OCI-LY7 (cell line): ENCODE measurements around the gene DDIAS. TPM values are rescaled to one million over a fixed set of nuclear protein-coding genes. Genes with fewer than 3 reads are reported as not detected.
A peak's percentile ranks its signal among the peaks of the same experiment; 100 is the strongest.

Experiments
- BruUV-seq: library from RNA; stranded (reverse); fragments of 400-500 nt; replicated peaks from 2 replicates; lab custom pipeline; 2021; lab: Mats Ljungman, UMichigan
- CTCF ChIA-PET: fragments of 300-600 bp; sonication (Branson Sonifier 250); formaldehyde crosslinking; loops from one replicate; lab custom pipeline; 2022; ENCODE audit warnings: antibody characterized with exemption; ENCODE audit not compliant: unreplicated experiment; lab: Charles Lee
- POLR2A ChIA-PET: fragments of 300-600 bp; sonication (Branson Sonifier 250); formaldehyde crosslinking; loops from one replicate; lab custom pipeline; 2022; ENCODE audit warnings: antibody characterized with exemption; lab: Charles Lee
- DNase-seq: peaks from one replicate; pipeline ENCODE4 v3.0.0-alpha.2; 2015; ENCODE audit warnings: low spot score
- H2AFZ ChIP-seq: fragments of 200-600 bp; sonication (generic), shearing (Covaris generic); 2 replicates; pipeline ENCODE4 v1.6.1; 2014; ENCODE audit warnings: mild to moderate bottlenecking, antibody characterized with exemption, low read length, moderate library complexity
- H3K27ac ChIP-seq: fragments of 200-600 bp; sonication (generic); 2 replicates; pipeline ENCODE4 v1.5.1; 2014; ENCODE audit warnings: mixed run types, low read depth, mild to moderate bottlenecking, moderate library complexity, low read length, inconsistent platforms; ENCODE audit not compliant: poor library complexity, severe bottlenecking
- H3K36me3 ChIP-seq: fragments of 200-600 bp; sonication (generic); 2 replicates; pipeline ENCODE4 v1.6.1; 2014; ENCODE audit warnings: mild to moderate bottlenecking, antibody characterized with exemption, low read length, moderate library complexity, mixed read lengths; ENCODE audit not compliant: insufficient read depth
- H3K4me1 ChIP-seq: fragments of 200-600 bp; sonication (generic); 2 replicates; pipeline ENCODE4 v1.5.1; 2014; ENCODE audit warnings: mild to moderate bottlenecking, low read length; ENCODE audit not compliant: insufficient read depth, poor library complexity, severe bottlenecking
- H3K4me2 ChIP-seq: fragments of 200-600 bp; sonication (generic); 2 replicates; pipeline ENCODE4 v1.6.1; 2014; ENCODE audit warnings: mild to moderate bottlenecking, low read length
- H3K4me3 ChIP-seq: fragments of 200-600 bp; sonication (generic); 2 replicates; pipeline ENCODE4 v1.5.1; 2014; ENCODE audit warnings: mild to moderate bottlenecking, low read depth, low read length; ENCODE audit not compliant: poor library complexity, severe bottlenecking
- H3K79me2 ChIP-seq: fragments of 200-600 bp; sonication (generic); 2 replicates; pipeline ENCODE4 v1.6.1; 2016; ENCODE audit warnings: low read depth, mild to moderate bottlenecking, low read length, moderate library complexity, mixed read lengths; ENCODE audit not compliant: insufficient read depth
- H3K9me2 ChIP-seq: fragments of 200-600 bp; sonication (generic); 2 replicates; pipeline ENCODE4 v1.6.1; 2016; ENCODE audit warnings: mild to moderate bottlenecking, low read length, mixed read lengths; ENCODE audit not compliant: insufficient read depth
- H3K9me3 ChIP-seq: fragments of 200-600 bp; sonication (generic); 2 replicates; pipeline ENCODE4 v1.6.1; 2014; ENCODE audit warnings: mild to moderate bottlenecking, mixed run types, low read length, mixed read lengths
- H4K20me1 ChIP-seq: fragments of 200-600 bp; sonication (generic); 2 replicates; pipeline ENCODE4 v1.6.1; 2014; ENCODE audit warnings: mild to moderate bottlenecking, antibody characterized with exemption, low read length, moderate library complexity, mixed read lengths; ENCODE audit not compliant: insufficient read depth
- CTCF ChIP-seq: fragments of 200-600 bp; sonication (generic); conservative IDR thresholded peaks from 2 replicates; pipeline ENCODE4 v1.5.1; 2014; ENCODE audit warnings: mild to moderate bottlenecking, antibody characterized with exemption, low read length, moderate library complexity, mixed read lengths
- EZH2phosphoT487 ChIP-seq: fragments of 200-600 bp; sonication (generic); IDR thresholded peaks from 2 replicates; pipeline ENCODE4 v1.6.1; 2018; ENCODE audit warnings: low read depth, borderline replicate concordance, mild to moderate bottlenecking, mixed run types, antibody characterized with exemption, low read length, moderate library complexity, mixed read lengths
- intact Hi-C: fragments of 100-400 bp; cut with micrococcal nuclease; formaldehyde crosslinking; loops from one replicate; pipeline ENCODE4 v1.10.0; 2022; ENCODE audit not compliant: unreplicated experiment
- total RNA-seq, 2 experiments: library from RNA; depleted of rRNA in 1 of 2; stranded (reverse); fragments of >200 nt in 1 of 2; shearing (Covaris generic) in 1 of 2; gene quantifications; 2 replicates each; pipeline ENCODE4 v1.2.3, GENCODE V29; 2014 to 2022

The DDIAS gene
- total RNA-seq, 2 experiments from 2014 or later: 16.7 to 23.1 TPM

GRCh38 chr11:82979824-82980223 is 78.3 kb downstream of the DDIAS start:
- TF ChIP-seq CTCF (no peak), EZH2phosphoT487 (no peak)

GRCh38 chr11:82980292-82980691 is 78.8 kb downstream of the DDIAS start:
- intact Hi-C loops: no loop called here
- Histone ChIP-seq H3K9me2 (no peaks in the 10 kb centered on the region), H3K9me3 (no peaks in the 10 kb centered on the region; the same call in 1 of the 2 replicates), H3K4me1 (peaks cover 49% of the 10 kb centered on the region), H4K20me1 (no peaks in the 10 kb centered on the region), H3K27ac (peak overlapping the region; percentile 4), H3K36me3 (peaks cover 80% of the 10 kb centered on the region), H2AFZ (no peak overlapping the region), H3K4me2 (no peak overlapping the region), H3K4me3 (no peak overlapping the region), H3K79me2 (peaks cover 17% of the 10 kb centered on the region; the same call in 1 of the 2 replicates)
- ChIA-PET CTCF (no interaction called here), POLR2A (interaction anchor here (0.6 to 1.1 kb wide), 4 partner anchors 16 to 79 kb away, joined by 3 read pairs; partner anchors contain the start of gene DDIAS)
- no peak for DNase-seq
- BruUV-seq: no TSS peak
- TF ChIP-seq CTCF: no peak
- TF ChIP-seq EZH2phosphoT487: no peak

More at GRCh38 chr11:82979824-82980223, 78.3 kb downstream of the DDIAS start:
- no TSS peak for BruUV-seq
- intact Hi-C loops: no loop called here
- Histone ChIP-seq H3K4me3 (no peak overlapping the region), H2AFZ (no peak overlapping the region), H3K27ac (peak overlapping the region; percentile 4), H3K9me3 (no peaks in the 10 kb centered on the region; the same call in 1 of the 2 replicates), H3K9me2 (no peaks in the 10 kb centered on the region), H3K79me2 (peaks cover 22% of the 10 kb centered on the region; the same call in 1 of the 2 replicates), H3K36me3 (peaks cover 77% of the 10 kb centered on the region), H3K4me1 (peaks cover 53% of the 10 kb centered on the region), H3K4me2 (no peak overlapping the region), H4K20me1 (no peaks in the 10 kb centered on the region)
- ChIA-PET CTCF (no interaction called here), POLR2A (interaction anchor here (0.6 to 1.1 kb wide), 5 partner anchors 15 to 185 kb away, joined by 3 read pairs; partner anchors contain the start of gene DDIAS)
- DNase-seq: no peak

- Histone ChIP-seq H2AFZ (no peak overlapping the region), H3K9me3 (no peaks in the 10 kb centered on the region; the same call in 1 of the 2 replicates), H4K20me1 (no peaks in the 10 kb centered on the region), H3K9me2 (no peaks in the 10 kb centered on the region), H3K27ac (no peak overlapping the region), H3K36me3 (peaks cover 86% of the 10 kb centered on the region), H3K79me2 (peaks cover 12% of the 10 kb centered on the region; the same call in 1 of the 2 replicates), H3K4me1 (peaks cover 42% of the 10 kb centered on the region), H3K4me3 (no peak overlapping the region), H3K4me2 (no peak overlapping the region)
- TSS peak; percentile 19 for BruUV-seq
- DNase-seq: no peak
- intact Hi-C loops: no loop called here
- POLR2A ChIA-PET: interaction anchor here (0.8 to 1.8 kb wide), 4 partner anchors 10 to 27 kb away, joined by 3 to 7 read pairs (median 6); no protein-coding TSS in a partner anchor
- TF ChIP-seq EZH2phosphoT487: no peak
- no peak for TF ChIP-seq CTCF
- CTCF ChIA-PET: no interaction called here
Observed at GRCh38 chr11:82980947-82981346, 79.4 kb downstream of the DDIAS start.
